ENCODE results near the gene AAGAB.

The AAGAB gene

GRCh38 chr15:67174864-67175573 lies 79.4 kb downstream of the AAGAB start (continued):
- TF ChIP-seq, protein P1, sequence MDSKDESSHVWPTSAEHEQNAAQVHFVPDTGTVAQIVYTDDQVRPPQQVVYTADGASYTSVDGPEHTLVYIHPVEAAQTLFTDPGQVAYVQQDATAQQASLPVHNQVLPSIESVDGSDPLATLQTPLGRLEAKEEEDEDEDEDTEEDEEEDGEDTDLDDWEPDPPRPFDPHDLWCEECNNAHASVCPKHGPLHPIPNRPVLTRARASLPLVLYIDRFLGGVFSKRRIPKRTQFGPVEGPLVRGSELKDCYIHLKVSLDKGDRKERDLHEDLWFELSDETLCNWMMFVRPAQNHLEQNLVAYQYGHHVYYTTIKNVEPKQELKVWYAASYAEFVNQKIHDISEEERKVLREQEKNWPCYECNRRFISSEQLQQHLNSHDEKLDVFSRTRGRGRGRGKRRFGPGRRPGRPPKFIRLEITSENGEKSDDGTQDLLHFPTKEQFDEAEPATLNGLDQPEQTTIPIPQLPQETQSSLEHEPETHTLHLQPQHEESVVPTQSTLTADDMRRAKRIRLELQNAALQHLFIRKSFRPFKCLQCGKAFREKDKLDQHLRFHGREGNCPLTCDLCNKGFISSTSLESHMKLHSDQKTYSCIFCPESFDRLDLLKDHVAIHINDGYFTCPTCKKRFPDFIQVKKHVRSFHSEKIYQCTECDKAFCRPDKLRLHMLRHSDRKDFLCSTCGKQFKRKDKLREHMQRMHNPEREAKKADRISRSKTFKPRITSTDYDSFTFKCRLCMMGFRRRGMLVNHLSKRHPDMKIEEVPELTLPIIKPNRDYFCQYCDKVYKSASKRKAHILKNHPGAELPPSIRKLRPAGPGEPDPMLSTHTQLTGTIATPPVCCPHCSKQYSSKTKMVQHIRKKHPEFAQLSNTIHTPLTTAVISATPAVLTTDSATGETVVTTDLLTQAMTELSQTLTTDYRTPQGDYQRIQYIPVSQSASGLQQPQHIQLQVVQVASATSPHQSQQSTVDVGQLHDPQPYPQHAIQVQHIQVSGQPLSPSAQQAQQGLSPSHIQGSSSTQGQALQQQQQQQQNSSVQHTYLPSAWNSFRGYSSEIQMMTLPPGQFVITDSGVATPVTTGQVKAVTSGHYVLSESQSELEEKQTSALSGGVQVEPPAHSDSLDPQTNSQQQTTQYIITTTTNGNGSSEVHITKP (tag by site-specific recombination; IDR thresholded peaks at IDR 0.05): peak; percentile 58
- peak; percentile 44; the same call in 1 of the 2 replicates for TF ChIP-seq ZNF366 (tag by site-specific recombination; conservative IDR thresholded peaks at IDR 0.05)
- peak; percentile 83 for TF ChIP-seq ZNF10 (tag by site-specific recombination; IDR thresholded peaks at IDR 0.05)
- TF ChIP-seq, protein P2, sequence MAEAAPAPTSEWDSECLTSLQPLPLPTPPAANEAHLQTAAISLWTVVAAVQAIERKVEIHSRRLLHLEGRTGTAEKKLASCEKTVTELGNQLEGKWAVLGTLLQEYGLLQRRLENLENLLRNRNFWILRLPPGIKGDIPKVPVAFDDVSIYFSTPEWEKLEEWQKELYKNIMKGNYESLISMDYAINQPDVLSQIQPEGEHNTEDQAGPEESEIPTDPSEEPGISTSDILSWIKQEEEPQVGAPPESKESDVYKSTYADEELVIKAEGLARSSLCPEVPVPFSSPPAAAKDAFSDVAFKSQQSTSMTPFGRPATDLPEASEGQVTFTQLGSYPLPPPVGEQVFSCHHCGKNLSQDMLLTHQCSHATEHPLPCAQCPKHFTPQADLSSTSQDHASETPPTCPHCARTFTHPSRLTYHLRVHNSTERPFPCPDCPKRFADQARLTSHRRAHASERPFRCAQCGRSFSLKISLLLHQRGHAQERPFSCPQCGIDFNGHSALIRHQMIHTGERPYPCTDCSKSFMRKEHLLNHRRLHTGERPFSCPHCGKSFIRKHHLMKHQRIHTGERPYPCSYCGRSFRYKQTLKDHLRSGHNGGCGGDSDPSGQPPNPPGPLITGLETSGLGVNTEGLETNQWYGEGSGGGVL (tag by site-specific recombination; IDR thresholded peaks at IDR 0.05): peak; percentile 98
- TF ChIP-seq ZNF600 (tag by site-specific recombination; IDR thresholded peaks at IDR 0.05): peak; percentile 99
- peak; percentile 53 for TF ChIP-seq KLF1 (tag by site-specific recombination; IDR thresholded peaks at IDR 0.05)
- TF ChIP-seq WT1 (tag by site-specific recombination; IDR thresholded peaks at IDR 0.05): peak; percentile 20
- peak; percentile 74 for TF ChIP-seq ZBTB48 (tag by site-specific recombination; IDR thresholded peaks at IDR 0.05)
- no peak for TF ChIP-seq ZNF624 (tag by site-specific recombination; IDR thresholded peaks at IDR 0.05)
- peak; percentile 32; the same call in 1 of the 2 replicates for TF ChIP-seq SP3 (tag by site-specific recombination; IDR thresholded peaks at IDR 0.05)
- TF ChIP-seq RBAK (tag by site-specific recombination; IDR thresholded peaks at IDR 0.05): 0 out of 2 replicates have a peak, but pooled peaks have one; percentile 14
- TF ChIP-seq ZNF629 (tag by site-specific recombination; IDR thresholded peaks at IDR 0.05): peak; percentile 32; the same call in 1 of the 2 replicates
- peak; percentile 78 for TF ChIP-seq PRDM1 (tag by site-specific recombination; IDR thresholded peaks at IDR 0.05)
- TF ChIP-seq ZFP69B (tag by site-specific recombination; IDR thresholded peaks at IDR 0.05): peak; percentile 87
- TF ChIP-seq, protein P3, sequence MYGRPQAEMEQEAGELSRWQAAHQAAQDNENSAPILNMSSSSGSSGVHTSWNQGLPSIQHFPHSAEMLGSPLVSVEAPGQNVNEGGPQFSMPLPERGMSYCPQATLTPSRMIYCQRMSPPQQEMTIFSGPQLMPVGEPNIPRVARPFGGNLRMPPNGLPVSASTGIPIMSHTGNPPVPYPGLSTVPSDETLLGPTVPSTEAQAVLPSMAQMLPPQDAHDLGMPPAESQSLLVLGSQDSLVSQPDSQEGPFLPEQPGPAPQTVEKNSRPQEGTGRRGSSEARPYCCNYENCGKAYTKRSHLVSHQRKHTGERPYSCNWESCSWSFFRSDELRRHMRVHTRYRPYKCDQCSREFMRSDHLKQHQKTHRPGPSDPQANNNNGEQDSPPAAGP (tag by site-specific recombination; IDR thresholded peaks at IDR 0.05): peak; percentile 96
- no peak for TF ChIP-seq ZNF280D (tag by site-specific recombination; IDR thresholded peaks at IDR 0.05)
- TF ChIP-seq ZNF404 (tag by site-specific recombination; IDR thresholded peaks at IDR 0.05): no peak
